HG03064 (cell line): Measurements from ENCODE around the gene PNLIP.

Experiments
- ATAC-seq: cut with Tn5 transposase; IDR thresholded peaks from one replicate; pipeline ENCODE4 v1.9.1; 2021; ENCODE audit warnings: low read depth; ENCODE audit not compliant: unreplicated experiment

Gene PNLIP

GRCh38 chr10:116545756-116546155 lies at the start of gene PNLIP:
TSS of gene PNLIP (plus strand) at chr10:116545931. CDS start at chr10:116546093, 162 bp downstream.
- no peak for ATAC-seq

GRCh38 chr10:116504786-116505185 lies 40.9 kb upstream of the PNLIP start:
- no peak for ATAC-seq

- ATAC-seq, result no peak
These were observed 35.2 kb upstream of the PNLIP start for GRCh38 chr10:116510565-116510964.

- no peak for ATAC-seq
These were observed 34.4 kb upstream of the PNLIP start for GRCh38 chr10:116511365-116511764.

GRCh38 chr10:116521424-116522290 lies 24.1 kb upstream of the PNLIP start:
- no peak for ATAC-seq

GRCh38 chr10:116522803-116523381 lies 22.8 kb upstream of the PNLIP start:
- ATAC-seq, result no peak

- no peak for ATAC-seq
These were observed 21.0 kb upstream of the PNLIP start for GRCh38 chr10:116524736-116525135.

GRCh38 chr10:116526219-116526618 lies 19.5 kb upstream of the PNLIP start:
- ATAC-seq, result no peak

- no peak for ATAC-seq
These were observed 8.9 kb upstream of the PNLIP start for GRCh38 chr10:116536810-116537209.

- no peak for ATAC-seq
These were observed 7.3 kb upstream of the PNLIP start for GRCh38 chr10:116538456-116538855.

GRCh38 chr10:116538992-116539391 lies 6.7 kb upstream of the PNLIP start:
- no peak for ATAC-seq

- no peak for ATAC-seq
These were observed 4.9 kb upstream of the PNLIP start for GRCh38 chr10:116540814-116541213.

- no peak for ATAC-seq
These were observed 3.6 kb upstream of the PNLIP start for GRCh38 chr10:116542007-116542677.

GRCh38 chr10:116545122-116545521 lies 609 bp upstream of the PNLIP start:
- ATAC-seq, result no peak

GRCh38 chr10:116548301-116548700 lies 2.6 kb downstream of the PNLIP start:
- ATAC-seq, result no peak

GRCh38 chr10:116553378-116553980 lies 7.7 kb downstream of the PNLIP start:
- no peak for ATAC-seq

GRCh38 chr10:116554628-116555027 lies 8.9 kb downstream of the PNLIP start:
- ATAC-seq, result no peak

GRCh38 chr10:116555880-116556279 lies 10.1 kb downstream of the PNLIP start:
- no peak for ATAC-seq

GRCh38 chr10:116557305-116557880 lies 11.7 kb downstream of the PNLIP start:
- ATAC-seq, result no peak

GRCh38 chr10:116565534-116565933 lies 19.8 kb downstream of the PNLIP start:
- ATAC-seq, result no peak

- no peak for ATAC-seq
These were observed 21.2 kb downstream of the PNLIP start for GRCh38 chr10:116566932-116567331.
